Mesothelial cell of epicardium (in vitro differentiated cells): ENCODE data around the gene FAM83G. TPM values are rescaled to one million over a fixed set of nuclear protein-coding genes. Genes with fewer than 3 reads are reported as not detected.

ENCODE experiments used
- DNase-seq, 2 experiments: peaks; one replicate each; pipeline ENCODE4 v3.0.0; 2021; ENCODE audit warnings: low spot score in 2 of 2; ENCODE audit not compliant: unreplicated experiment in 2 of 2
- H3K27ac Mint-ChIP-seq: 2 replicates; pipeline ENCODE4 v1.8.0; 2021; ENCODE audit warnings: mixed read lengths
- H3K27me3 Mint-ChIP-seq: 2 replicates; pipeline ENCODE4 v1.8.0; 2021; ENCODE audit warnings: low read depth, mixed read lengths
- H3K36me3 Mint-ChIP-seq: 2 replicates; pipeline ENCODE4 v1.8.0; 2021; ENCODE audit warnings: mixed read lengths
- H3K4me1 Mint-ChIP-seq: 2 replicates; pipeline ENCODE4 v1.8.0; 2021; ENCODE audit warnings: mixed read lengths
- H3K4me3 Mint-ChIP-seq: 2 replicates; pipeline ENCODE4 v1.8.0; 2021; ENCODE audit warnings: mild to moderate bottlenecking, moderate library complexity, mixed read lengths
- H3K9me3 Mint-ChIP-seq: 2 replicates; pipeline ENCODE4 v1.8.0; 2021; ENCODE audit warnings: mixed read lengths
- CTCF ChIP-seq: fragments of 200-600 bp; sonication (generic); IDR thresholded peaks from one replicate; pipeline ENCODE4 v1.5.0; 2021; ENCODE audit warnings: antibody characterized with exemption; ENCODE audit not compliant: unreplicated experiment
- total RNA-seq: library from RNA; stranded (reverse); gene quantifications from 3 replicates; pipeline ENCODE4 v1.2.1, GENCODE V29; 2021

The FAM83G gene
- total RNA-seq, 1 donor from 2014 or later, result 14.5 TPM

- Mint-ChIP-seq H3K4me1 (no peaks in the 10 kb centered on the region), H3K9me3 (no peaks in the 10 kb centered on the region)
- DNase-seq, result no peak
Observed at GRCh38 chr17:18954321-18954720, 50.2 kb downstream of the FAM83G start.

DNA sequence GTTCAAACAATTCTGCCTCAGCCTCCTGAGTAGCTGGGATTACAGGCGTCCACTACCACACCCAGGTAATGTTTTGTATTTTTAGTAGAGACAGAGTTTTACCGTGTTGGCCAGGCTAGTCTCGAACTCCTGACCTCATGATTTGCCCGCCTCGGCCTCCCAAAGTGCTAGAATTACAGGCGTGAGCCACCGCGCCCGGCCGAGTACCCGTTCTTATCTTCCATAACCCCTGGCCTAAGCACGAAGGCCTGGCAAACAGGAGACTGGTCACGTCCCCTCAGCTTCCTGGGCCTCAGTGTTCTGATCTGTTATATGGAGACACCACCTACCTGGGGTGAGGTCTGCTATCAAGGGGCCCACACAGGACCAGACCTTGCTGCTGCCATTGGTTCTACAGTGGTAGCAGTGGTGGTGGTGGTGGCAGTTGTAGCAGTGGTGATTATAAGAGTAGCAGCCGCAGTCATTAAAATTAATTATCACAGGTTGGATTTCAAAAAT, 51.3 kb downstream of the FAM83G start:
- Mint-ChIP-seq H3K9me3 (no peaks in the 10 kb centered on the region), H3K4me3 (no peak overlapping the region), H3K27me3 (no peaks in the 10 kb centered on the region), H3K4me1 (no peaks in the 10 kb centered on the region), H3K27ac (no peak overlapping the region), H3K36me3 (no peaks in the 10 kb centered on the region)
- DNase-seq, result no peak
- TF ChIP-seq CTCF, result no peak

More at GRCh38 chr17:18954321-18954720, 50.2 kb downstream of the FAM83G start:
- Mint-ChIP-seq H3K36me3 (no peaks in the 10 kb centered on the region), H3K4me3 (no peak overlapping the region), H3K27me3 (no peaks in the 10 kb centered on the region), H3K27ac (no peak overlapping the region)
- TF ChIP-seq CTCF, result no peak

DNA sequence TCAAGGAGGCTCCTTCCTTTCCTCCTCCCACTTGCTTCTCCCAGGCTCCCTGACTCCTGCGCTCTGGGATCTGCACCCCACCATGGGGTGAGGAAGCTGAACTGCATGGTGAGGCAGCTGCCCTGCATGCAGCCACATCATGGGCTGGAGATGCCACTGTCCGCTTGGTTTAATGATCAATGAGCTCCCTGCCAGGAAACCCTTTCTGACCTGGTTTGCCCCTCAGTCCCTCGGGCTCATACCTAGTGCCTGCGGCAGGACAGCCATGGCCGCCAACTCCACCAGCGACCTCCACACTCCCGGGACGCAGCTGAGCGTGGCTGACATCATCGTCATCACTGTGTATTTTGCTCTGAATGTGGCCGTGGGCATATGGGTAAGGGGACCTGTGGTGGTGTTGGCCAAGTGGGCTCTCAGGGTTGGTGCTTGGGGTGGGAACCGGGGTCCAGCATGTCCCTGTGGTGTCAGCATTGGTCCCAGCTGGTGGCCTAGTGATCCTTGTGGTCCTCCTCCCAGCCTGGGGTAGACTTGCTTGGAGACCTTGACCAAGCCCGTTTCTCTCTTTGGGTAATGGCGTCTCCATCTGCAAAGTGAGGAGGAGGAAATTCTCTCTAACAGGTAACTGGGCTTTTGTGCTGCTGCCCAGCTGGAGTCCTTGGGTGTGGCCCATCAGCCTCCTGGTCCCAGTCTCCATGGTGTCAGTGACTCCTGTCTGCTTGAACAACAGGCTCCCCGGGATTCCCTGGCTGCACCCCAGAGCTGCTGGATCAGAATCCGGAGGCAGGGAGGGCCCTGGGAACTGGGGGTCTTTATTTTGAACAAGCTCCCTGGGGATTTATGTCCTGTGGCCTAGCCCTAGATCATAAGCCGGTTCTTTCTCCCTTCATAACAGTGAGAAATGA, 52.4 kb downstream of the FAM83G start, which contains the start of gene SLC5A10:
Gene SLC5A10, plus strand, starts transcription at position 225 of the 902 bp plus-strand sequence. Its CDS starts 41 bp downstream, at position 266.
- Mint-ChIP-seq H3K27me3 (no peaks in the 10 kb centered on the region), H3K9me3 (no peaks in the 10 kb centered on the region), H3K27ac (no peak within 1 kb of the TSS), H3K36me3 (no peaks in the 10 kb centered on the region), H3K4me1 (no peaks in the 10 kb centered on the region), H3K4me3 (no peak within 1 kb of the TSS)
- no peak for TF ChIP-seq CTCF
- DNase-seq, result no peak

- Mint-ChIP-seq H3K27ac (no peak overlapping the region), H3K36me3 (no peaks in the 10 kb centered on the region), H3K4me3 (no peak overlapping the region), H3K4me1 (peaks cover 5% of the 10 kb centered on the region), H3K9me3 (no peaks in the 10 kb centered on the region), H3K27me3 (no peaks in the 10 kb centered on the region)
- TF ChIP-seq CTCF, result no peak
- no peak for DNase-seq
Observed at GRCh38 chr17:18950944-18951905, 53.3 kb downstream of the FAM83G start.

DNA sequence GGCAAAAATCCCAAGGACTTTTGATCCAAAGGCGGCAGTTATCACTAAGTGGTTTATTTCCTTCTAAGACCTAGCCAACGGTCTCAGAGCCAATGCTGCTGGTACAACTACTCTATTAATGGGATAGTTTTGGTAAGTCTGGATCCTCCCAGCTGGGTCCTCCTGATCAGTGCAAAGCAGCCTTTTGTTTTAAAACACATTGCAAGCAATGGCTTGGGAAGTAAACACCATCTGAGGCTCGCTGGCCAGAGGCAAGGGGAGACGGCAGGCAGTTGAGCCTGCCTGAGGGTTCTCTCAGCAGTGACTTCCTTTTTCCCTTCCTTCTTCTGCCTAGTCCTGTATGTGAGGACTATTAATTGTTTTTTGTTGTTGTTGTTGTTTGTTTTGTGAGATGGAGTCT, 54.2 kb downstream of the FAM83G start:
- no peak overlapping the region for H3K27ac Mint-ChIP-seq
- peaks cover 5% of the 10 kb centered on the region for H3K4me1 Mint-ChIP-seq
- H3K9me3 Mint-ChIP-seq, result no peaks in the 10 kb centered on the region

More for the DNA sequence above, 54.2 kb downstream of the FAM83G start:
- Mint-ChIP-seq H3K36me3 (no peaks in the 10 kb centered on the region), H3K4me3 (no peak overlapping the region), H3K27me3 (no peaks in the 10 kb centered on the region)
- DNase-seq, result no peak
- no peak for TF ChIP-seq CTCF
